GM12874 (cell line): ENCODE data around the gene OLA1.

Experiments used
- CTCF ChIP-seq: IDR thresholded peaks from 2 replicates; pipeline ENCODE4 v1.5.1; 2011; ENCODE audit warnings: low read depth, mild to moderate bottlenecking, control low read depth, low read length, moderate library complexity; ENCODE audit not compliant: insufficient read depth

Gene OLA1

GRCh38 chr2:174035981-174036742, 212.2 kb downstream of the OLA1 start:
- peak; percentile 10; the same call in 1 of the 2 replicates for TF ChIP-seq CTCF

- no peak for TF ChIP-seq CTCF
Measured at GRCh38 chr2:174035117-174035635, 213.2 kb downstream of the OLA1 start.

- TF ChIP-seq CTCF: no peak
Measured at GRCh38 chr2:174033163-174033550, 215.2 kb downstream of the OLA1 start.

GRCh38 chr2:174031226-174031625, 217.1 kb downstream of the OLA1 start:
- TF ChIP-seq CTCF: no peak

- no peak for TF ChIP-seq CTCF
Measured at GRCh38 chr2:174028935-174029334, 219.4 kb downstream of the OLA1 start.

GRCh38 chr2:174027956-174028355, 220.4 kb downstream of the OLA1 start:
- TF ChIP-seq CTCF: no peak

GRCh38 chr2:174026122-174026845, 222.0 kb downstream of the OLA1 start:
- TF ChIP-seq CTCF: no peak
